Trophoblast cell (in vitro differentiated cells and primary cell): ENCODE results near the gene VWA8.

Experiments
- DNase-seq, 2 donors: peaks; one replicate each; pipeline ENCODE4 v3.0.0-alpha.2; 2016
- H2AFZ ChIP-seq: 2 replicates; pipeline ENCODE4 v1.6.1; 2013; ENCODE audit warnings: low read length, moderate library complexity, mild to moderate bottlenecking; ENCODE audit not compliant: insufficient read depth, poor library complexity
- H2AK5ac ChIP-seq: 2 replicates; pipeline ENCODE4 v1.6.1; 2013; ENCODE audit warnings: mild to moderate bottlenecking, low read length
- H2BK120ac ChIP-seq: 2 replicates; pipeline ENCODE4 v1.6.1; 2013; ENCODE audit warnings: low read length, mild to moderate bottlenecking, moderate library complexity; ENCODE audit not compliant: insufficient read depth, poor library complexity
- H2BK12ac ChIP-seq: 2 replicates; pipeline ENCODE4 v1.6.1; 2013; ENCODE audit warnings: mild to moderate bottlenecking, low read length, moderate library complexity
- H2BK5ac ChIP-seq: 2 replicates; pipeline ENCODE4 v1.6.1; 2013; ENCODE audit warnings: low read length, low read depth, moderate library complexity, mild to moderate bottlenecking; ENCODE audit not compliant: poor library complexity
- H3K14ac ChIP-seq: 2 replicates; pipeline ENCODE4 v1.6.1; 2013; ENCODE audit warnings: mild to moderate bottlenecking, low read length
- H3K18ac ChIP-seq: 2 replicates; pipeline ENCODE4 v1.6.1; 2013; ENCODE audit warnings: mild to moderate bottlenecking, low read length
- H3K23ac ChIP-seq: 2 replicates; pipeline ENCODE4 v1.6.1; 2013; ENCODE audit warnings: low read length
- H3K27ac ChIP-seq: 2 replicates; pipeline ENCODE4 v1.5.1; 2013; ENCODE audit warnings: low read depth, mild to moderate bottlenecking, inconsistent platforms, low read length, moderate library complexity
- H3K27me3 ChIP-seq: 2 replicates; pipeline ENCODE4 v1.6.1; 2013; ENCODE audit warnings: inconsistent platforms, mild to moderate bottlenecking, low read length, moderate library complexity; ENCODE audit not compliant: insufficient read depth
- H3K36me3 ChIP-seq, 2 experiments: 1 replicate in 1 of 2; 2 replicates in 1 of 2; pipeline ENCODE4 v1.6.1; 2013; ENCODE audit warnings: low read length in 2 of 2, mild to moderate bottlenecking in 2 of 2, moderate library complexity in 1 of 2; ENCODE audit not compliant: insufficient read depth in 2 of 2, control insufficient read depth in 1 of 2
- H3K4ac ChIP-seq: 2 replicates; pipeline ENCODE4 v1.6.1; 2013; ENCODE audit warnings: low read depth, mild to moderate bottlenecking, low read length, moderate library complexity
- H3K4me1 ChIP-seq, 2 experiments: 1 replicate in 1 of 2; 2 replicates in 1 of 2; pipeline ENCODE4 v1.6.1; 2013; ENCODE audit warnings: low read length in 2 of 2, mild to moderate bottlenecking in 2 of 2, moderate library complexity in 1 of 2; ENCODE audit not compliant: insufficient read depth in 2 of 2, control insufficient read depth in 1 of 2
- H3K4me2 ChIP-seq: 2 replicates; pipeline ENCODE4 v1.6.1; 2013; ENCODE audit warnings: inconsistent platforms, mild to moderate bottlenecking, low read length, moderate library complexity
- H3K4me3 ChIP-seq: 2 replicates; pipeline ENCODE4 v1.5.1; 2013; ENCODE audit warnings: mild to moderate bottlenecking, low read depth, low read length, inconsistent platforms
- H3K79me1 ChIP-seq: one replicate; pipeline ENCODE4 v1.6.1; 2013; ENCODE audit warnings: low read length
- H3K79me2 ChIP-seq: 2 replicates; pipeline ENCODE4 v1.6.1; 2013; ENCODE audit warnings: low read length, mild to moderate bottlenecking; ENCODE audit not compliant: control insufficient read depth, insufficient read depth, poor library complexity
- H3K9ac ChIP-seq: 2 replicates; pipeline ENCODE4 v1.6.1; 2013; ENCODE audit warnings: mild to moderate bottlenecking, low read length
- H3K9me3 ChIP-seq: 2 replicates; pipeline ENCODE4 v1.6.1; 2013; ENCODE audit warnings: low read depth, mild to moderate bottlenecking, control low read depth, inconsistent platforms, low read length; ENCODE audit not compliant: insufficient read depth
- H4K12ac ChIP-seq: 2 replicates; pipeline ENCODE4 v1.6.1; 2013; ENCODE audit warnings: low read depth, mild to moderate bottlenecking, low read length, moderate library complexity
- H4K8ac ChIP-seq: 2 replicates; pipeline ENCODE4 v1.6.1; 2013; ENCODE audit warnings: low read depth, mild to moderate bottlenecking, low read length, moderate library complexity
- H4K91ac ChIP-seq: one replicate; pipeline ENCODE4 v1.6.1; 2013; ENCODE audit warnings: low read depth, mild to moderate bottlenecking, low read length, moderate library complexity
- WGBS: extraction: QIAGEN DNeasy Blood & Tissue Kit; methylation state at CpG from one replicate; pipeline ENCODE4 v1.1.7; 2013; ENCODE audit warnings: missing lambda C conversion rate; ENCODE audit not compliant: insufficient read length, insufficient coverage; ENCODE audit errors: extremely low coverage; 5-methylcytosine and 5-hydroxymethylcytosine counted together

Gene VWA8

GRCh38 chr13:41848435-41849255 is 112.3 kb downstream of the VWA8 start:
- no peak overlapping the region for H4K8ac ChIP-seq
- H4K91ac ChIP-seq: no peak overlapping the region

GRCh38 chr13:41847216-41847615 is 113.7 kb downstream of the VWA8 start:
- WGBS: no CpG with 5 or more reads among the region's 3 CpGs
- Histone ChIP-seq H3K9me3 (no peaks in the 10 kb centered on the region), H3K4me2 (no peak overlapping the region), H3K79me1 (no peaks in the 10 kb centered on the region), H2AFZ (no peak overlapping the region), H3K4me3 (no peak overlapping the region), H2BK12ac (no peak overlapping the region), H3K4me1 (no peaks in the 10 kb centered on the region), H3K27ac (no peak overlapping the region), H4K91ac (no peak overlapping the region), H3K27me3 (no peaks in the 10 kb centered on the region), H3K14ac (no peak overlapping the region), H3K23ac (no peak overlapping the region), H2AK5ac (no peak overlapping the region), H3K9ac (no peak overlapping the region), H2BK120ac (no peak overlapping the region), H3K4ac (no peak overlapping the region), H4K8ac (no peak overlapping the region), H3K18ac (no peak overlapping the region), H4K12ac (no peak overlapping the region), H3K36me3 (no peaks in the 10 kb centered on the region), H2BK5ac (no peak overlapping the region), H3K79me2 (no peaks in the 10 kb centered on the region)
- DNase-seq: peak in 1 of 2 donors; percentile 14

More at GRCh38 chr13:41848435-41849255, 112.3 kb downstream of the VWA8 start:
- Histone ChIP-seq H2AK5ac (no peak overlapping the region), H2AFZ (no peak overlapping the region), H3K36me3 (no peaks in the 10 kb centered on the region), H3K79me1 (no peaks in the 10 kb centered on the region), H3K27ac (no peak overlapping the region), H3K23ac (no peak overlapping the region), H3K9ac (no peak overlapping the region), H3K27me3 (no peaks in the 10 kb centered on the region), H2BK12ac (no peak overlapping the region), H3K4ac (no peak overlapping the region), H4K12ac (no peak overlapping the region), H3K4me1 (no peaks in the 10 kb centered on the region), H2BK120ac (no peak overlapping the region), H3K18ac (no peak overlapping the region), H3K14ac (no peak overlapping the region), H3K4me3 (no peak overlapping the region), H2BK5ac (no peak overlapping the region), H3K79me2 (no peaks in the 10 kb centered on the region), H3K9me3 (no peaks in the 10 kb centered on the region), H3K4me2 (no peak overlapping the region)
- WGBS: no CpG with 5 or more reads among the region's 2 CpGs
- no peak for DNase-seq

- Histone ChIP-seq H3K4me3 (no peak overlapping the region), H3K4me1 (no peaks in the 10 kb centered on the region), H3K9me3 (peaks cover 1% of the 10 kb centered on the region), H3K9ac (no peak overlapping the region), H3K36me3 (no peaks in the 10 kb centered on the region), H3K79me2 (no peaks in the 10 kb centered on the region), H3K79me1 (no peaks in the 10 kb centered on the region), H3K4me2 (no peak overlapping the region), H3K4ac (no peak overlapping the region), H4K91ac (no peak overlapping the region), H4K12ac (no peak overlapping the region), H2BK5ac (no peak overlapping the region), H3K27me3 (no peaks in the 10 kb centered on the region), H2BK120ac (no peak overlapping the region), H3K14ac (no peak overlapping the region), H2AK5ac (no peak overlapping the region), H2AFZ (no peak overlapping the region), H3K23ac (no peak overlapping the region), H2BK12ac (no peak overlapping the region), H4K8ac (no peak overlapping the region), H3K18ac (no peak overlapping the region), H3K27ac (no peak overlapping the region)
- DNase-seq: no peak
- no CpG with 5 or more reads among the region's 2 CpGs for WGBS
Measured at GRCh38 chr13:41842036-41842620, 118.8 kb downstream of the VWA8 start.

- Histone ChIP-seq H3K4me1 (no peaks in the 10 kb centered on the region), H3K4me2 (no peak overlapping the region), H3K27ac (no peak overlapping the region), H3K36me3 (peaks cover 0 to 2% of the 10 kb centered on the region in 2 experiments), H3K9me3 (peaks cover 3% of the 10 kb centered on the region), H3K4ac (no peak overlapping the region), H2AK5ac (no peak overlapping the region), H2BK12ac (no peak overlapping the region), H3K4me3 (no peak overlapping the region), H3K23ac (no peak overlapping the region), H4K8ac (no peak overlapping the region), H4K12ac (no peak overlapping the region), H2BK120ac (no peak overlapping the region), H3K18ac (no peak overlapping the region), H3K79me1 (no peaks in the 10 kb centered on the region), H4K91ac (no peak overlapping the region), H3K79me2 (no peaks in the 10 kb centered on the region), H2AFZ (no peak overlapping the region), H2BK5ac (no peak overlapping the region), H3K9ac (no peak overlapping the region), H3K14ac (no peak overlapping the region), H3K27me3 (no peaks in the 10 kb centered on the region)
- DNase-seq: no peak
- WGBS: no CpG with 5 or more reads among the region's 2 CpGs
Measured at GRCh38 chr13:41837629-41838028, 123.3 kb downstream of the VWA8 start.
